ENCODE data around the gene DIP2B.
A peak's percentile ranks its signal among the peaks of the same experiment; 100 is the strongest.

Gene DIP2B

DNA sequence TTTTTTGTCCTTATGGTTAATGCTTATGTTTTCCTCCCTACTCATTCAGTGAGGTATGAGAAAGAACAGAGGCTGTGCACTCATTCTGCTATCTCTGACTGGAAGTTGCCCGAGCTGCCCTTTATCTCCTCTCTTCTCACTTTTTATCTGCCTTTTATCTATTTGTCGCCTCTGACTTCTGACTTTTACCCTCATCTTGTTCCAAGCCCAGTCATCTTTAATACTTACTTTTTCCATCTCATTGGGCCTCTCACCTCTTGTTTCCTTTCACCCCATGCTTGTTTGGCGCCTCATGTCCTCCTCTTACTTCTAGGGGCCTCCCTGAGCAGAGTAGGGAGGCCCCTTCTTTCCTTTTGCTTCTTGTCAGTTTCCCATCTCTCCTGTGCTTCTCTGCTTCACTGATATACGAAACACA lies 50.7 kb downstream of the DIP2B start:
- DNase-seq: peak; percentile 54

- no peak for DNase-seq
Measured at GRCh38 chr12:50556273-50556672, 51.5 kb downstream of the DIP2B start.

GRCh38 chr12:50556796-50557195 lies 52.0 kb downstream of the DIP2B start:
- peak; percentile 32 for DNase-seq

DNA sequence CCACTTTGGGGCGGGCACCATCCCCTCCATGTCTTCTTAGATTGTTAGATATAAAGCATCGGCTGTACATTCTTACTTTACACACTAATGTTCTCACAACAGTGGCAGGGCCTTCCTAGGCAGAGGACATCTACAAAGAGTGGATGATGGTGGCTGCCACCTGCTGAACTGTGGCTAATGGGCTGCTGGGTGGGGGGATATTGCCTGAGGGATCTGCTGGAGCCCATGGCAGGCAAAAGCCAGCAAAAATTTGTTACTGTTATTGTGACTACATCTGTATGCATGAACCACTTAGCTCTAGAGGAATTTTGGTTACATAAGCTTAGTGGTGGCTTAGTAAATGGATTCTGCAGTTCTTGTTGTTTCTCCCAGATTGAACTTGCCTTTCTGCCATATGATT lies 52.6 kb downstream of the DIP2B start:
- no peak for DNase-seq

GRCh38 chr12:50558970-50559369 lies 54.2 kb downstream of the DIP2B start:
- DNase-seq: no peak

GRCh38 chr12:50562520-50563433 lies 58.0 kb downstream of the DIP2B start:
- DNase-seq: no peak

- no peak for DNase-seq
Measured at GRCh38 chr12:50563434-50563787, 58.6 kb downstream of the DIP2B start.

DNA sequence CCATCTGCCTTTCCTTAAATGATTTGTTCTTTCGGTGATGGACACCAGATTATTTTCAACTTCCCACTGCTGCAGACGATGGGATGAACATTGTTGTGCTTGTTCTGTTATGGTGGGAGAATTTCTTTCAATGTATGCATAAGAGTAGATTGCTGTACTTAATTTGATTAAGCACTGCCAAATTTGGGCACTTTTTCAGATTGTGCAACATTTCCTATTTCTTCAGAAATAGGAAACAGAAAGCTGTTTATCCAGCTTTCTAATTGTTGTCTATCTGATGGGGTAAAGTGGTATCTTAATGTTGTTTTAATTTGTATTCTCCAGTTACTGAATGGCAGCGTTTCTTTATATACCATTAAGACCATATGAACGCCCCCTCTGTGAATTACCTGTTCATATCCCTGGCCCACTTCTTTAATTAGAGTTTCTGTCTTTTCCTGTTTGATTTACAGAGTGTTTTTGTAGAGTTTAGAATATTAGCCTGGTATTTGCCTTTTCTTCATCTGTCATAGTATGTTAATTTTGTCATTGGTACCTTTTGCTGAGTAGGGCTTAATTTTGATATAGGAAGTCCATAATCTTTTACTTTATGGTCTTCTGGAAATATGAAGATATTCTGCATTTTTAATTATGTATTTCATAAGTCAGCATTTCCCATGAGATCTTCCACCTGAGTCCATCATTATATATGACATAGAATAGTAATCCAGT lies 59.6 kb downstream of the DIP2B start:
- no peak for DNase-seq

- DNase-seq: no peak
Measured at GRCh38 chr12:50564948-50565297, 60.1 kb downstream of the DIP2B start.

DNA sequence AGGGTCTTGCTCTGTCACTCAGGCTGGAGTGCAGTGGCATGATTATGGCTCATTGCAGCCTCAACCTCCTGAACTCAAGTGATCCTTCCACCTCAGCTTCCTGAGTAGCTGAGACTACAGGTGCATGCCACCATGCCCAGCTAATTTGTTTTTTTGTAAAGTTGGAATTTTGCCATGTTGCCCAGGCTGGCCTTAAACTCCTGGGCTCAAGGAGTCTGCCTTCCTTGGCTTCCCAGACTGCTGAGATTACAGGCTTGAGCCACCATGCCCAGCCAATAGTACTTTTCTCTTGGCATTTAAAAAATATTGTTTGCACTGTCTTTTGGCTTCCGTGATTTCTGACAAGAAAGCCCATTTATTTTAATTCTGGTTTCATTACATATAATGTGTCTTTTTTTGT lies 61.3 kb downstream of the DIP2B start:
- DNase-seq: no peak

- DNase-seq: no peak
Measured at GRCh38 chr12:50567926-50568325, 63.1 kb downstream of the DIP2B start.

- no peak for DNase-seq
Measured at GRCh38 chr12:50568338-50569091, 63.7 kb downstream of the DIP2B start.

DNA sequence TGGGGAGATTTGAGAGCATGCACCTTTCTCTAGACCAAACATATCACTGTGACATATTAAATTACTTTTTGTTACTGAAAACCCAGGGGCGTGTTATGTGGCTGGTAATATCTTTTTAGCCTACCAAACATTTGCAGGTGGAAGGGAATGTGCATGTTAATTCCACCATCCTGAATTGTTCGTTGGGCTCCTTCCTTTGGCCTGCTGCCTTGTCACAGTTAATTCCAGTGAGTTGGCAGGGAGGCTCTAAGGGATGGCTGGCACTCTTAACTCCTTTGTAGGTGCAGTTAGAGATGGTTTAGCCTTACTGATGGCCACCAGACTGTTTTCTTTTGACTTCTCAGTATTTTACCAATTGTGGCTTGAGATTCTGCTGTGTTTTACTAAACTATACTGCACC lies 64.5 kb downstream of the DIP2B start:
- DNase-seq: no peak

GRCh38 chr12:50569876-50570275 lies 65.1 kb downstream of the DIP2B start:
- no peak for DNase-seq

- no peak for DNase-seq
Measured at GRCh38 chr12:50571786-50572185, 67.0 kb downstream of the DIP2B start.

GRCh38 chr12:50572287-50572686 lies 67.5 kb downstream of the DIP2B start:
- DNase-seq: no peak

GRCh38 chr12:50572760-50573159 lies 68.0 kb downstream of the DIP2B start:
- DNase-seq: no peak

DNA sequence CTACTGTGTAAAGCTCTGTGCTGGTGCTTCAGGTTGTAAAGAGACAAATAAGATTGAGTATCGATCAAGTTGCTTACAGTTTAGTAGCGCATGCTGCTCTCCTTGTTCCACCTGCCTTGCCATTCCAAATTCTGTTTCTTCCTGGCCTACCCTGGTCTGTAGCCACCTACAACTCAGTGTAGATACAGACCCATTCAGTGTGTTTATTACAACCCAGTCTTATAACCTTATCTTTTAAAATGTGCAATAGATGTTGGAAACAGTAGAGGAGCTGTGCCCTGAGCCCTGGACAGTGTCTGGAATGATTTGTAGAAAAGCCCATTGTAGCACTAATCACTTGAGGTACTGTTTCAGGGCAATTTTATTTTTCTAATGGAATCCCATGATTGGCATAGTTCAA lies 68.5 kb downstream of the DIP2B start:
- DNase-seq: no peak

- DNase-seq: no peak
Measured at GRCh38 chr12:50574601-50575348, 70.0 kb downstream of the DIP2B start.

DNA sequence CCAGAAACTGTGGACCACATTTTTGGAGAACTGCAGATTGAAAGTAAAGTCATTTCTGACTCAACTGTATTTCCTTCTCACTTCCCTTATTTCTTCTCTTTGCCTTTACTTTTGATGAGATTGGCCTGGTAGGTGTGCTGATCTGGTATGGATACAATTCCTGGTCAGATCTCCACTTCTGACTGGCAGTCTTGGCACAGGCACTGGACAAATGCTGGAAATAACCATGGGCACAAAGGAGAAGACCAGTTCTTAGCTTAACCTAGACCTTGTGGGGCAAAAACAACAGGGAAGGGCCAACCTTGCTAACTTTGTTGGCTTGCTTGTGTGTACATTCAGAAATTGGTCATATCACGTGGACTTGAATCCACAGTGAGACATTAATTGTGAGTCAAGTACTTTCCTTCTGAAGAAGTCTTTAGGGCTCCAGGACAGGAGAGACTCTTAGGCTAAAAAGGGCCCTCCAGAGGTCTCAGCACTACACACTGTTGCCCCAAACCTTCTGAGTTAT lies 75.0 kb downstream of the DIP2B start:
- no peak for DNase-seq

GRCh38 chr12:50580436-50580835 lies 75.7 kb downstream of the DIP2B start:
- no peak for DNase-seq

Data from stimulated activated CD4-positive, alpha-beta T cell treated with anti-CD3 and anti-CD28 coated beads, Interleukin-4, amount 100 ng/mL, for 24 hours (primary cell).